NCI-H187 (cell line): Measurements from ENCODE around the gene ANKDD1B.

ENCODE experiments used
- DNase-seq, 2 experiments: peaks; one replicate each; lab custom pipeline; 2025; lab: John Stamatoyannopoulos, UW

Gene ANKDD1B

DNA sequence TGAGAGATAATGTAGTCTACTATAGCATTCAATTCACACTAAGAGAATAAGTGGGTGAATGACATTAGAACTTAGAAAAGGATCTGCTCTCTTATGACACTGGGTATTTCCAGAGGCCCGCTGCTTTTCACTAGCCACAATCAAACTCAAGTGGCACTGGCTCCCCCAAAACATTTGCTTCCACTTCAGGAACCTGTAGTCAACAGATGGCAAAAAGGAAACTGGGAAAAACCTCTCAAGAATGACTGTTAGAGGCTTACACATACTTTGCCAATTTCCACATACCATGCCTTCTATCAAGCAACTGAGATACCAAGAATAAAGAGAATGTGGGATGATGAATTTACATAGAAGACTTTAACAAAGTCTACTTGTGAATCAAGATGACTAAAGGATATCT is 94.8 kb downstream of the ANKDD1B start:
- DNase-seq = no peak

- no peak for DNase-seq
These were observed 95.5 kb downstream of the ANKDD1B start for GRCh38 chr5:75706775-75707174.

DNA sequence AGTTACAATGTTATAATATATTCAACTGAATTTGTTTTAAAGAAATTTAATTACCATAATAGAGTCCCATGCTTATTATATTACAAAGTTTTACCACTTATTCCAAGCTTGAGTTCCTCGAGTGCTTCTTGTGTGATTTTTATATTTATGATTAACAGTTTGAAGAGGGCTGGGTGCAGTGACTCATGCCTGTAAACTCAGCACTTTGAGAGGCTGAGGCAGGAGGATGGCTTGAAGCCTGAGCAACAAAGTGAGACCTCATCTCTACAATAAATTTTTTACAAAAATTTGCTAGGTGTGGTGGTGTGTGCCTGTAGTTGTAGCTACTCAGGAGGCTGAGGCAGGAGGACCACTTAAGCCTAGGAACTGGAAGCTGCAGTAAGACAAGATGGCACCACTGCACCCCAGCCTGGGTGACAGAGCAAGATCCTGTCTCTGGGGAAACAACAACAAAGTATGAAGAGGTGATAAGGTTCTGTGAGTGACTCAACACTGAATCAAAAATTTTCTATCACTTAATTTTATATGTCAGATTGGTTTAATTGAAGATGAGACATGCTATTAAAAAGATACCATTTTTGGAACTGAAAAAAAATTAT is 96.8 kb downstream of the ANKDD1B start:
- DNase-seq = no peak

DNA sequence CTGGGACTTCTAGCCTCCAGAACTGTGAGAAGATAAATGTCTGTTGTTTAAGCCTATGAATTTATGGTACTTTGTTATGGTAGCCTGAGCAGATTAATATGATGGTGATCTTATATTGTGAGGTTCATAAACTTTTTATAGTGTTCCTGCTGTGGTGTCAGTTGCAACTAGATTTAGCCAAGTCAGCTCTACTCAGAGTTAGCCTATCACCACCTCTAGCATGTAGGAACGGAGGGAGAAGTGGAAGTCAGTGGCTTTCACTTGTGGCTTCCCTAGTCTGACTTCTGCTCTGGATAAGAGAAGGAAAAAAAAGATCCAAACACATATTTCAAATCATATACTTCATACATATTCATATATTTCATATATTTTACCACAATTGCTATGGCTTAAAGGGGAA is 99.4 kb downstream of the ANKDD1B start:
- DNase-seq = no peak

- DNase-seq = no peak
These were observed 99.9 kb downstream of the ANKDD1B start for GRCh38 chr5:75711151-75711550.

GRCh38 chr5:75712091-75712490 is 100.8 kb downstream of the ANKDD1B start:
- DNase-seq = no peak

GRCh38 chr5:75716715-75717081 is 105.4 kb downstream of the ANKDD1B start:
- DNase-seq = no peak

DNA sequence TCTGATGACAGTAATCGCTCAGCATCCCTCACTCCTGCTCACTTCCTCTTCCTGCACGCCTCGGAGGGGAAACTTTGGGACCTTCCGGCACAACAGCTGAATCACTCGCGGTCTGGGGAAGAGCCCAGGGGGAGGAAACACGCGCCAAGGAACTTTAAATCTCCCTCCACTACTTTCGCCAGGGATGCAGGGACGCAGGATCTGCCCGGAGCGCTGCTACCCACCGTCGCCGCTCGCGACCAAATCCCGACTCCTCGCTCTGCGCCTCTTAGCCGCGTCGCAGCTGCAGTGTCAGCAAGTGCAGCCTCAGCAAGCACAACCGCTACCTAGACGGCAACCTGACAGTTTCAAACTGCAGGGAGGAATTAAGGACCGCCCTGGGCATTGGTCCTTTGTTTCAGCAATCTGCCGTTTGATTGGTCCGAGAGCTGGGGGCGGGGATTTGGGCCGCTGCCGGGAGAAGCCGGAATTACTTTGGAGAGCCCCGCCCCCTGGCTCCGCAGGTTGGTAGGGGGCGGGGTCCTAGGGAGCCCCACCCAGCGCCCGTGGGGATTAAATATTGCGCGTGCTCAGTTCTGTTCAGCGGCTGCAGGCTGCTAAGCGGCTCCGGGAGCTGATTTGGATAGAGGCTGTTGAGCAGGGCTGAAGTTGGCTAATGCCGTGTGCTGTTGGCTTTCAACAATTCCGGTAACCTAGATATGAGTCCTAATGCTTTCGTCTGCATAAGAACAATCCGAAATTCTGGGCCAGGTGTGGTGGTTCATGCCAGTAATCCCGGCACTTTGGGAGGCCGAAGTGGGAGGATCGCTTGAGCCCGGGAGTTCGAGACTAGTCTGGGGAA is 106.0 kb downstream of the ANKDD1B start, which contains the start of gene POC5:
Gene POC5 (minus strand): TSS at position 356 of the 841 bp plus-strand sequence. CDS start 4,500 bp downstream, outside the sequence.
- peak; percentile 95 to 98 for DNase-seq

- no peak for DNase-seq
These were observed 109.6 kb downstream of the ANKDD1B start for GRCh38 chr5:75720882-75721281.
